Stimulated activated CD4-positive, alpha-beta T cell treated with anti-CD3 and anti-CD28 coated beads, Interleukin-15, amount 100 ng/mL, for 24 hours (primary cell): ENCODE measurements around the gene ZDHHC16.
A peak's percentile ranks its signal among the peaks of the same experiment; 100 is the strongest.

ENCODE experiments used
- DNase-seq: peaks from one replicate; pipeline ENCODE4 v3.0.0-alpha.2; 2020

The ZDHHC16 gene

DNA sequence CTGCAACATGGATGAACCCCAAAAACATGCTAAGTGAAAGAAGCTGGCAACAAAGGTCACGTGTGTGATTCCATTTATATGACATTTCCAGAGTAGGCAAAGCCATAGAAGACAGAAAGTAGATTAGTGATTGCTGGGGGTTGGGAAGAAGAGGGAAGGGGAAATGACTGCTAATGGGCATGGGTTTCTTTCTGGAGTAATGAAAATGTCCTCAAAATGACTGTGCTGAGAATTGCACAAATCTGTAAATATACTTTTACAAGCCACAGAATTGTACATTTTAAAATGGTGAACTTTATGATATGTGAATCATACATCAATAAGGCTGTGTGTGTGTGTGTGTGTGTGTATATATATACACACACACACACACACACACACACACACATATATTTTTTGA, 36.4 kb downstream of the ZDHHC16 start:
- no peak for DNase-seq

- no peak for DNase-seq
Observed at GRCh38 chr10:97483506-97483905, 37.5 kb downstream of the ZDHHC16 start.

- no peak for DNase-seq
Observed at GRCh38 chr10:97483921-97484320, 37.9 kb downstream of the ZDHHC16 start.

- no peak for DNase-seq
Observed at GRCh38 chr10:97485647-97486281, 39.8 kb downstream of the ZDHHC16 start.

GRCh38 chr10:97490592-97490991, 44.6 kb downstream of the ZDHHC16 start:
- no peak for DNase-seq

- DNase-seq = no peak
Observed at GRCh38 chr10:97494151-97494550, 48.2 kb downstream of the ZDHHC16 start.

DNA sequence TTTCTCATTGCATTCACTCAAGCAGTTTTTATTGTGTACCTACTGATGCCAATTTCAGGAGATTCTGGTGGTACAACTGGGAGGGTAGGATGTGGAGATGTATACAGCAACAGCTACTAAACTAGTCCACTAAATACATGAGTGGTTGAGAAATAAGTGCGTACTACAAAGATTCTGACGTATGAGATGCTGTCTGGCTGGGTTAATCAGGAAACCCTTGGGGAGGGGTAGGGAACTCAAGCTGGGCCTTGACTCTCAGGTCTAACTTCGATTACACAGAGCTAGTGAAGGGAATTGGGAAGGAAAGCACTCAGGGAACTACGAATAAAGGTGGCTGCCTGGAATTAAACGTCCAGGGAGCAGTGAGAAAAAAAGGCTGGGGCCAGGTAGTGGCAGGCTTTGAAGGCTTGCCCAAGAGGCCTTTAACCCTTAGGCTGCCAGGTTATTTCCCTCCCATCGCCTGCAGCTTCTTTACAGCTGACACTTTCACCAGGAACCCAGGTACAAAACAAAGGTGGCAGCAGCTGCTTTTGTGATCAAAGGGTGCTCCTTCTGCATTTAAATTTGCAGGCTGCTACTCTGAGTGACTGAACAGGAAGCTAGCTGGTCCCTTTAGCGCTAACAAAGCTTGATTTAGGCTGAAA, 49.0 kb downstream of the ZDHHC16 start:
- no peak for DNase-seq

GRCh38 chr10:97497572-97498075, 51.6 kb downstream of the ZDHHC16 start:
- DNase-seq = peak; percentile 92

GRCh38 chr10:97498076-97498840, 52.3 kb downstream of the ZDHHC16 start, which contains the start of gene MMS19:
Gene MMS19, minus strand, starts transcription at chr10:97498422. Its CDS starts 38 bp downstream, at chr10:97498384.
- peak; percentile 100 for DNase-seq

DNA sequence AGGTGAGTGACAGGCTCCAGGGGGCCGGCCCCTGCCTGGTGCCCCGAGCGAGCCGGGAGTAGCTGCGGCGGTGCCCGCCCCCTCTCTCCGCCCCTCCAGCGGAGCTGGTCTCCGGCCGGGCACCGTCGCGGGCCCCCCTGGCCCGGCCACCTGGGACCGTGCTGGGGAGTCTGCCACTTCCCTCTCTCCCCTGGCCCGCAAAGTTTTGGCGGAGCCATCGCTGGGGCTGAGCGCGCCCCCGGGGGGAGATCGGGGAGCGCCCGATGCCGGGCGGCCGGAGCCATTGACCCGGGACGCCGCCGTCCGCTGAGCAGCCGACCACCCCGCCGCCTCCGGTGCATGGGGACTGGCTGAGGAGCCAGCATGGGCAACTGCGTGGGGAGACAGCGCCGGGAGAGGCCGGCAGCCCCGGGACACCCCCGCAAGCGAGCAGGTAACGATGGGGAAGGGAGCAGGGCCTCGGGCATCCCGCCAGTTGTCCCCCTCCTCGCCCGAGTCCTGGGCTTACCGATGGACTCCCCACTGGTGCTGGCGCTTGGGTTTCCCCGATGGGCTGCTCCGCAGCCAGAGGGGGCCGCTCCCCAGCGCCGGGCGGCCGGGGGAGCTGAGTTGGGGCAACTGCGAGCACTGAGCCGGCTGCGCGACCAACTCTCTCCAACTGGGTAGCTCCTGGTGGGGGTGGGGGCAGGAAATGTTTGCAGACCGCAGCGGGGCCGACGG, 53.0 kb downstream of the ZDHHC16 start, which contains the start of gene UBTD1:
Gene UBTD1 (plus strand): TSS at position 84 of the 720 bp plus-strand sequence. CDS start 280 bp downstream, at position 364.
- peak; percentile 45 for DNase-seq

GRCh38 chr10:97499561-97500296, 53.8 kb downstream of the ZDHHC16 start:
- DNase-seq = no peak

- DNase-seq = no peak
Observed at GRCh38 chr10:97500297-97500575, 54.3 kb downstream of the ZDHHC16 start.

GRCh38 chr10:97502916-97503315, 56.9 kb downstream of the ZDHHC16 start:
- no peak for DNase-seq

DNA sequence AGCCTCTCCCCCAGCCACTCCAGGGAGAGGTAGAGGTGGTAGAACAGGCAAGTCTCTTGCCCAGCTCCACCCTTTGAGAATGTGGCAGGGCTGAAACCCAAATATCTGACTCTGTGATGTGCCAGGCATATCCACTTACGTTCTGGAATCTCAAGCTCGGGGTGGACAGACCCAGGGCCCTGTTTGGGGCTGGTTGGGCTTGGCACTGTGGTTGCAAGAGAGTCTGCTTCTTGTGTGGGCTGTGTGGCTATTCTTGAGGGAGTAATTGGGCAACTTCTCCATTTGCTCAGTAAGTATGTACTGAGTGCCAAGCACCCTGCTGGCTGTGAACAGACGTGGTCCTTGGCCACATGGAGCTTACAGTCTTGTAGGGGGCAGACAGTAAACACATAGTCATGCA, 57.4 kb downstream of the ZDHHC16 start:
- no peak for DNase-seq

DNA sequence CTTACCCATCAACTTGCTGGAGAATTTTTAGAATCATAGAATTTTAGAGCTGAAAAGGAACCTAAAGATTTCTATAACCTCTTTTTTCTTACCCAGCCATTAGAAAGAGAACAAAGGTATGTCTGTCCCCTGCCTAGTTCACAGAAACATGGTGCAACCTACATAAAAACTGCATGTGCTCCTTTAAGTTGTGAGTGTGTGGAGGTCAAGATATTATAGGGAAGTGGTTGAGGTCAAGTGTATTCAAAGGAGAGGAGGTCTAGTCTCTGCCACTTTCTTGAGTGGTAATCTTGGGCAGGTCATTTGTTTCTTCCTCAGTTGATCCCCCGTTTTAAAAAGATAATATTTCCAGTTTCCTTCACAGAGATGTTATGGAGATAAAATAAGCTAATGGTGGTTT, 59.2 kb downstream of the ZDHHC16 start:
- DNase-seq = no peak

GRCh38 chr10:97506199-97506991, 60.4 kb downstream of the ZDHHC16 start:
- DNase-seq = no peak
